NOMO-1 treated with DMSO at 0.1 percent for 48 hours (cell line): ENCODE results near the gene FASN.

Source experiments
- DNase-seq: peaks from one replicate; lab custom pipeline; 2025; ENCODE audit not compliant: unreplicated experiment; lab: John Stamatoyannopoulos, UW

The FASN gene

GRCh38 chr17:82059272-82060000 lies 38.6 kb downstream of the FASN start:
- DNase-seq: no peak

GRCh38 chr17:82058855-82059249 lies 39.2 kb downstream of the FASN start:
- DNase-seq: no peak

- no peak for DNase-seq
These were observed 39.7 kb downstream of the FASN start for GRCh38 chr17:82058230-82058854.

GRCh38 chr17:82056729-82057621 lies 41.1 kb downstream of the FASN start:
- no peak for DNase-seq

GRCh38 chr17:82055965-82056728 lies 41.9 kb downstream of the FASN start:
- DNase-seq: no peak

GRCh38 chr17:82055023-82055964 lies 42.7 kb downstream of the FASN start:
- no peak for DNase-seq

- DNase-seq: no peak
These were observed 43.5 kb downstream of the FASN start for GRCh38 chr17:82054351-82055022.

- no peak for DNase-seq
These were observed 44.3 kb downstream of the FASN start for GRCh38 chr17:82053556-82054263.

GRCh38 chr17:82053130-82053529 lies 44.9 kb downstream of the FASN start:
- DNase-seq: no peak

GRCh38 chr17:82052638-82053059 lies 45.4 kb downstream of the FASN start:
- DNase-seq: no peak

- DNase-seq: no peak
These were observed 46.0 kb downstream of the FASN start, which contains the start of the genes GPS1 and RFNG for GRCh38 chr17:82051776-82052637. TSS of gene GPS1 (plus strand) at chr17:82051898. CDS start at chr17:82051932, 34 bp downstream. TSS of gene RFNG (minus strand) at chr17:82051811. CDS start at chr17:82051766, 45 bp downstream.

- DNase-seq: no peak
These were observed 47.0 kb downstream of the FASN start for GRCh38 chr17:82050761-82051641.

- DNase-seq: no peak
These were observed 47.8 kb downstream of the FASN start for GRCh38 chr17:82050152-82050760.

GRCh38 chr17:82049521-82049971 lies 48.5 kb downstream of the FASN start:
- DNase-seq: no peak

GRCh38 chr17:82049106-82049505 lies 48.9 kb downstream of the FASN start:
- no peak for DNase-seq

GRCh38 chr17:82048571-82048971 lies 49.5 kb downstream of the FASN start:
- DNase-seq: no peak
